HG03095 (cell line): ENCODE results near the gene EXOC2.
"Not testable (repeated sequence)": the region's sequence is repeated elsewhere in the genome, so short reads cannot be mapped to it uniquely, and the experiment has no call there.

Source experiments
- ATAC-seq: cut with Tn5 transposase; IDR thresholded peaks from one replicate; pipeline ENCODE4 v1.9.1; 2021; ENCODE audit warnings: moderate library complexity; ENCODE audit not compliant: unreplicated experiment

Gene EXOC2

DNA sequence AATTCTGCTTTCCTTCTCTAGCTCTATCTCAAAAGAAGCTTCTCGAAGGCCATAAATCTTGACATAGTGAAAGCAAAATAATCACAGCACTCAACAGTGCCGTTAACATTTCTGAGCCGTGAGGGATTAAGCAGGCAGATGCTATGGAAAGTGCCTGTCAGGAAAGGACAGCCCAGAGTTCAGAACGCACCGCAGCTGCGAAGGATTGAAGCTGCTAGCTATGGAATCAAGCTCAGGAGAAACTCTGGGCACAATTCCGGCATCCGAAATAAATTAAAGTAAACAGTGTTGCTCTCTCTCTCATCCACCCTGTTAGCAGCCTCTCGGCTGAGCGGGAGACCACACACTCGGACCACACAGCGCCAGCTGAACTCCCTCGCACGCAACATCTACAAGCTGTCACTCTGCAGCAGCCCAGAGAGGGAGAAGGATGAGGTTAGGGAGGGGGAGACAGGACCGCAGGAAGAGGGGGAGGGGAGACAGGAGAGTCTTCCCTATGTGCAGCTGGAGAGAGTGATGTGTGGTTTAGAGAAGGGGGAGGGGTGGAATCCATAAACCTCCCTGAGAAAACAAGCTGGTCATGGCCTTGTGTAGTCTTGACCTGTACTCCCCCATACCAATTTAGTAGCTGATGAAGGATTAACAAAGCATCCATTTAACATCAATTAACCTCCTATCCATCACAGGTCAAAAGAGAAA is 9.0 kb downstream of the EXOC2 start:
- ATAC-seq: no peak

DNA sequence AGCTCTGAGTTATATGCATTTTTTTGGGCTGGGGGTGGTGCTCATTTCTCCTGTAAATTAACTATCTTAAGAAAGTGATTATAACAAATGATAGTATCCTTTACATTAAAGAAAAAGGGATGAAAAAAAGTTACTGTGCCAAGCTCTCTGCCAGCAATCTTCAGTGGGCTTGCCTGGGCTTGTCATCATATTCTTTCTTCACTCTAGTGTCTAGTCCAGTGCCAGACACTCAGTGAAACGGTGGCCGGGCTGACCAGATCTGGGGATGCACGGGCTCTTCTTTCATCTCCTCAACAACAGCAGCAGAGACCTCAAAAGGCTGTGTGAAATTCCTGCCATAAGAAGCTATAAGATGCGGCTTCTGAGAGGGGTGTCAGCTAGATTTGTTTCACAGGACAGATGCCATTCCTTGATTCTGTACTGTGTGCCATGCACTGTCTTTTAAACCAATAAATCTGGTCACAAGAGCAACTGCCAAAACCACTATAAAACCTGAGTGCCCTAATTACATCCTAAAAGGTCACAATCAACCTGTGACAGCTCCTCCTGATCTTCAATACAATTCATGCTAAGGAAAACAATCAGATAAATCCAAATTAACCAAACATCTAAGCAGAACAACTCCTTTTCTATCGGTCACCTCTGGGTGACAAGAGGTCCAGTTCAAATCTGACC is 12.1 kb downstream of the EXOC2 start:
- ATAC-seq: no peak

DNA sequence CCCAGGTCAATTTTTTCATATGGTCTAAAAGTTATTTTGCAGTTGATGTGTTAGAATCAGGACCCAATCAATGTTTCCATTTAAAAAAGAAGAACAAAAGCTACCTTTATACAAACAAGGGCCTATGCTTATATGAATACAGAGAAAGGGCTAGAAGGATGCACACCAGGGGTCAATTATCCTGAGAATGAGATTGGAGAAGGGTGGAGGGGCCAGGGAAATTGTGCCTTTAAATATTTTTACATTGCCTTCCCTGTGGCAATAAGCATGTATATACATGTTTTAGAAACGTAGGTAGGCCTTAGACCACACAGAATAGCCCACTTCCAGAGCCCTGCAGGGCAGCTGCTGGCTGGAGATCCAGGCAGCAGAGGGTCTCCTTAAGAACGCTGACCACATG is 12.7 kb downstream of the EXOC2 start:
- ATAC-seq: no peak

DNA sequence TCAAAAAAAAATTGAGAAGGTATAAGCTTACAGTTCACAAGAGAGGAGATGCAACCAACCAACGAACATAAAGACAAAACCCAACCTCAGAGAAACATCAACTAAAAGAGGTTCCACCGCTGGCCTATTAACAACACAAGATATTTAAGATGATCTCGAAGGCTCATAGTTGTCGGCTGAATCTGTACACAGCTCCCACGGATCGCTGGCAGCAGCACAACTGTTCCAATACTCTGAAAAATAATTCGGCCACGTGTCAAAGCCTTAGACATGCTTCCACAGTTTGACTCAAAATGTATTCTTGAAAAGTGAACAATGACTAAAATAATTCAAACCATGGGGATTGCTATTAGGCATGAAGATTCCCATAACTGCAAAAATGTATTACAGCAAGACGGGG is 13.7 kb downstream of the EXOC2 start:
- no peak for ATAC-seq

DNA sequence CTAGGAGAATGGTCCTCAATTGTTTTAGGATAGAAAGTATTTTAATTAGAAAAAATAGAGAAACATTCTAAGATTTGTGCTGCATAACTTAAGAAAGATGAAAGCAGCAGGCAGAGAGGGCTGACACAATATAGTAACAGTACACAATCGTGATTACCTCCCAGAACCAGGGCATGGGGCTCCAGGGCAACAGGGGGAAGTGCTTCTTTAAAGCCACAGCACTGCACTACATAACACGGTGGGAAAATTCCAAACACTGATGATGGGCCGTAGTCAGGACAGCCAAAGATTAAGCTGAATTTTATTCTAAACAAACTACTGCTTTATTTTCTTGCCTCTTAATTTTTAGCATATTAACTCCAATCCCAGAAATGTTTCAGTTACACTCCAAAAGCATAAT is 14.4 kb downstream of the EXOC2 start:
- no peak for ATAC-seq

DNA sequence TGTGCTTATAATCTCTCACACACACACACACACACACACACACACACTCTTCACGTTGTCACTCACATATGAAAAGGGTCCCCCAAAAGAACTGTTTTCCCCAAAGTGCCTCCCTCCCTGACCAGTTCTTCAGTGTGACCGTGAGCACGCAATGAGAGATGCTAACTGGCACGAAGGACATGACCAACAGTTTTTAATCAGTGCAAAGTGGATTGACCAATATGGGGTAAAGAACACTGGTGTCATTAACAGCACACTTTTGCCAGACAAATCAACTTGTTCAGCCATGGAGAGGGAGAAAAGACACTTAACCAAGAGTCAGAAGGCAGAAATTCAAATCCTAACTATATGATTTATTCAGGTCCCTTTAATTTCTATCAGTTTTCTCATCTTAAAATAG is 15.0 kb downstream of the EXOC2 start:
- ATAC-seq: no peak

DNA sequence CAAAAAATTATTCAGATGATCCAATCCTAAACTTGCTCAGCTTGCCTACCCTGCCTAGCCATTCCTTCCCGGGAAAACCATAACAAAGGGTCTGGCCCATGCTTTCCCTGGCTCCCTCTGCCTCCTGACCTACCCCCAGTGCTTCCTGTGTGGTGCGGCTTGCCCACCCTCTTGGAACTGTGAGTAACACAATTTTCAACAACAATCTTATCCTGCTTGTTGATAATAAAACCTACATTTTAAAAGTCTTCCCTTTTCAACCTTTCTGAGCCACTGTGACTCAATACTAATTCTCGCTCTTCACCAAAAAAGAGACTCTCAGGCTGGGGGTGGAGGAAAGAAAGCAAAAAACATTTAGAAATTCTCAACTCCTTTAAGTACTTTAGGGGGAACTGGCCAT is 18.0 kb downstream of the EXOC2 start:
- no peak for ATAC-seq

DNA sequence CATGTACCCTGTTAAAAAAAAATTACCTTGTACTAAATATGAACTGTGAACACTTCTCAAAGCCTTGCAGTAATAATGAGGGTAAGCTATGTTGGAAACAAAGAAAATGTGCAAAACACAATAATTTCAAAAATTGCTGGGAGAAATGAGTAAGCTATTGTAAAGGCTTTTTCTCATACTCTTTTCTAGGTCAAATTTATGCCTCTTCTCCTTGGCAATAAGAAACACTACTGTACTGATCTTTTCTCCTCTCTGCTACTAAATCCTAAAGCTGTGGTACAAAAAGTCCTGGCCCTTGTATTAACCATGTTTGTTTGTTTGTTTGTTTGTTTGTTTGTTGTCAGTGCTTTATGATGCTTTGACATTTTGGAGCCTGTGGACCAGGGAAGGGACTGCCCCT is 18.5 kb downstream of the EXOC2 start:
- ATAC-seq: no peak

DNA sequence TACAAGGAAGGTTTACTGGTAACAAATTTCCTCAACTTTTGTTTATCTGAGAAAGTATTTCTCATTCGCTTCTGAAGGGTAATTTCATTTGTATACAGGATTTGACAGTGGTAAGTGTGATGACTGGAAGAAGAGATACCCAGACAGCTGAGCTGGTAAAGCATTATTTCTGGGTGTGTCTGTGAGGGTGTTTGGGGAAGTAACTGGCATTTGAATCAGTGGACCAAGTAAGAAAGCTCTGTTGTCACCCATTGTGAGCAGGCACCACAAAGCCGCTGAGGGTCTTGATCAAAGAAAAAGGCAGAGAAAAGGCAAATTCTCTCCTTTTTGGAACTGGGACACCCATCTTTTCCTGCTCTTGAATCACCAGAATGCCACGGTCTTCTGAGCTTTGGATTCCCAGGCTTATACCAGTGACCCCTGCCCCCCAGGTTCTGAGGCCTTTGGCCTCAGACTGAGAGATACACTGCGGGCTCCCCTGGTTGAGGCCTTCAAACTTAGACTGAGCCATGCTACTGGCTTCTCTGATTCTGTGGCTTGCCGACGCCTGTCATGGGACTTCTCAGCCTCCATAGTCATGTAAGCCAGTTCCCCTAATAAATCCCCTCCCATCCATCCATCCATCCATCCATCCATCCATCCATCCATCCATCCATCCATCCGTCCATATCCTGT is 25.5 kb downstream of the EXOC2 start:
- ATAC-seq: no peak

DNA sequence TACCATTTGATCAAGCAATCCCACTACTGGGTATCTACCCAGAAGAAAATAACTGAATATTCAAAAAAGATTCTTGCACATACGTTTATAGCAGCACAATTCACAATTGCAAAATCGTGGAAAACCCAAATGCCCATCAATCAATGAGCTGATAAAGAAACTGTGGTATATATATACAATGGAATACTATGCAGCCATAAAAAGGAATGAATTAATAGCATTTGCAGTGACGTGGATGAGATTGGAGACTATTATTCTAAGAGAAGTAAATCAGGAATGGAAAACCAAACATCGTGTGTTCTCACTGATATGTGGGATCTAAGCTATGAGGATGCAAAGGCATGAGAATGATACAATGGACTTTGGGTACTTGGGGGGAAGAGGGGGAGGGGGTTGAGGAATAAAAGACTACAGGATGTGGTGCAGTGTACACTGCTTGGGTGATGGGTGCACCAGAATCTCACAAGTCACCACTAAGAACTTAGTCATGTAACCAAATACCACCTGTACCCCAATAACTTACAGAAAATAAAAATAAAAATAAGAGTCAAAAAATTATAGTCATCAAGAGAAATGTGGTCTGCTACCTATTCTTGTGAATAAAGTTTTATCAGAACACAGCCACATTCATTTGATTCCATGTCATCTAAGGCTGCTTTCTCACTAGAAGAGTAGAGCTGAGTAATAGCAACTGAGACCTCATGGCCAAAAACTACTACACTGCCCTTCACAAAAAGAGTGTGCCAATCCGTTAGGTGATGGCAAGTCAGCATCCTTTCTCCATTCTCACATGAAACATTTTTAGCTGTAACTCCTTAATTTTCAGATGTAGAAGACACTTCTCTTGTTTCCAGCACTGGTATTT is 27.3 kb downstream of the EXOC2 start:
- ATAC-seq: no peak

DNA sequence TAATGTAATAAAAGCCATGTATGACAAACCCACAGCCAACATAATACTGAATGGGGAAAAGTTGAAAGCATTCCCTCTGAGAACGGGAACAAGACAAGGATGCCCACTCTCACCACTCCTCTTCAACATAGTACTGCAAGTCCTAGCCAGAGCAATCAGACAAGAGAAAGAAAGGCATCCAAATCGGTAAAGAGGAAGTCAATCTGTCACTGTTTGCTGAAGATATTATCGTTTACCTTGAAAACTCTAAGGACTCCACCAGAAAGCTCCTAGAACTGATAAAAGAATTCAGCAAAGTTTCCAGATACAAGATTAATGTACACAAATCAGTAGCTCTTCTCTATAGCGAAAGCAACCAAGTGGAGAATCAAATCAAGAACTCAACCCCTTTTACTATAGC is 29.2 kb downstream of the EXOC2 start:
- not testable (repeated sequence) for ATAC-seq

DNA sequence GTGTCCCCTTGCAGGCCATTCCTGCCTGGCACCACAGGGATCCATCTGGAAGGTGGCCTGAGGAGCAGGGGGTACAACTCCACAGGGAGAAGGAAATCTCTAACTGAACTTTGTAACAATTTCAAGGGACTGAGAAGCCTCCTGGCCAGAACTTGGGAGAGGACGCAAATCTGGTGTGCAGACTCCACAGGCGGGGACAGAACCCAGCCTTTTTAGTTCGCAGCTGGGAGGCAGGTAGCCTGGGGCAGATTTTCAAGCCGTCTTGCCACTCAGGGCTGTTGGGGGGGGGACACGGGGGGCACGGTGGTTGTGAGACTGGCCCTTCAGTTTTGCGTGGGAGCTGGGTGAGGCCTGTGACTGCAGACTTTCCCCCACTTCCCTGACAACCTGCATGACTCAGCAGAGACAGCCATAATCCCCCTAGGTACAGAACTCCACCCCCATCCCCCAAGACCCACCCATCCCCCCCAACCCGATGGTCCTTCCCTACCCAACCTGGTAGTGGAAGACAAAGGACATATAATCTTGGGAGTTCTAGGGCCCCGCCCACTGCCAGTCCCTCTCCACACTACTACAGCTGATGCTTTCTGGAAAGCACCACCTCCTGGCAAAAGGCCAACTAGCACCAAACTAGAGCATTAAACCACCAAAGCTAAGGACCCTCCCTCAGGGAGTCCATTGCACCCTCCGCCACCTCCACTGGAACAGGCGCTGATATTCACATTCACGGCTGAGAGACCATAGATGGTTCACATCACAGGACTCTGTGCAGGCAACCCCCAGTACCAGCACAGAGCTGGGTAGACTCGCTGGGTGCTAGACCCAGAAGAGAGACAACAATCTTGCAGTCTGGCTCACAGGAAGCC is 33.0 kb downstream of the EXOC2 start:
- ATAC-seq: no peak

DNA sequence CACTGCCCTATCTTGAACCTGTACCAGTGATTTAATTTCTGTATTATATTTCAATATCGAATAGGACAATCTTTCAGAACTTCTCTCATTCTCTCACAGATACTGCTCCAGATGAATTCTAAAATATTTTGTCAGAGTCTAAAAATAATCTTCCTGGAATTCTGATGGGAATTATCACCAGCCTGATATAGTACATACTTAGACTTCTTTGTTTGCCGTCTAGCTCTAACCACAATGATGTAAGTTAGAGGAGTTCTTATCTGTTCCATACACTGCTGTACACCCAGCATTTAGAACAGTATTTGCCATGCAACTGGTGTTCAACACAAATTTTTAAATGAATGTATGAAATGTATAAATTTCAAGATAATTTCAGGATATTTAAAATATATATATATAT is 34.7 kb downstream of the EXOC2 start:
- ATAC-seq: no peak

DNA sequence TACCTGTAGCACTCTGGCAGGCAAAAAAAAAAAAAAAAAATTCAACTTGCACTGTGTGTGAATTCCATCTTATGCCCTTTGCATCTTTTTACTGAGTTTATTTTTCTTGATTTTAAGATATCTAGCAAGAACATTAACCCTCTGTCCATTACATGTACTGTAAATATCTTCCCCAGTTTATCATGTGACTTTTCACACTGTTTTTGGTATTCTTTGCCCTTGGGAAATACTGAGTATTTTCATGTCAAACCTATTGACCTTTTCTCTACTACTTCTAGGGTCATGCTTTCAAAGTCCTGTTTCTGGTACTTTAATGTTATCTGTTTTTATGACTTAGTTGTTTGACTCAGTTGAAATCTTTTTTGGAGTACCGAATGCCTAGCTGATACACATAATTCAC is 35.2 kb downstream of the EXOC2 start:
- no peak for ATAC-seq

DNA sequence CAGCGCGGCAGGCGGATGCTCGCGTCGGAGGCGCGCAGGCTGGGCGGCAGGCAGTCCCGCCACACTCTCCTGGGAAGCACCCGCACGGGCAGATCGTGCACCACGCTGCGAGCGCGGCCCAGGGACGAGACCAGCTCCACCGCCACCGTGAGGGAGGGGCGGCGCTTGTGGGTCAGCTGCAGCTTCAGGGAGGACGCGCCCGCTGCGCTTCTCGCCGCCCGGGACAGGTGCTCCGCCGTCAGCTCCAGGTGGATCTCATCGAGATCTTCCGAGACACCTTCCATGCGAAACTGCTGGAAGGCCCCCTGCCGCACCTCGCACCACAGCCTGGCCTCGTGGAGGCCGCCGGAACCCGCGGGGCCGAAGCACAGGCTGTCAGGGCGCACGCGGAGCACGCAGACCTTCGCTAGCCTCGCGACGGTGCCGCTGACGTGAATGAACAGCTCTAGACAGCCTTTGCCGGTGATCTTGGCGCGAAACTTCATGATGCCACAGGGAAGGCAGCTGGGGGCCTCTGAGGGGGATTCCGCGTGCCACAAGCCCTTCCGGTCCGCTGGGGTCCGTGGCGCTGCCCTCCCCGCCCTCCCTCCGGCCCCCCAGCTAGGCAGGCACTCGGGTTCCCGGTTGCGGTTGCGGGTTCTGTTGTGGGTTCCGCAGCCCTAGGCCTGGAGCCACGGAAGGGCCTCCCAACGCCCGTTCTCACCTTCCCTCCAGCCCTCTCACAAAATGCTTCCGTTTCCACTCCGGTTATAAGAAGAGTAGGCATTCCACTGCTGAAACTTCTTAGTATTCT is 36.3 kb downstream of the EXOC2 start, which contains the start of gene HUS1B:
Gene HUS1B, minus strand, starts transcription at position 641 of the 793 bp plus-strand sequence. Its CDS starts 156 bp downstream, at position 485.
- no peak for ATAC-seq

DNA sequence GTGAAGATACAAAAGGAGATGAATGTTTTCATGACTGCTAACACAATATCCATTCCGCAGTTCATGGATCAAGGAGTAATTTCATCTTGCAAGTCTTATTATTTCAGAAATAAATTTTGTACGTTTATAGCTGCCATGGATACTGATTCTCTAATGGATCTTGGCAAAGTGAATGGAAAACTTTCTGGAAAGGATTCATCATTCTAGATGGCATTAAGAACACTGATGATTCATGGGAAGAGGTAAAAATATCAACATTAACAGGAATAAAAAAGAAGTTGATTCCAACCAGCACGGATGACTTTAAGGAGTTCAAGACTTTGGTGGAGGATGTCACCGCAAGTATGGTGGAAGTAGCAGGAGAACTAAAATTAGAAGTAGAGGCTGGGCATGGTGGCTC is 38.8 kb downstream of the EXOC2 start:
- no peak for ATAC-seq

DNA sequence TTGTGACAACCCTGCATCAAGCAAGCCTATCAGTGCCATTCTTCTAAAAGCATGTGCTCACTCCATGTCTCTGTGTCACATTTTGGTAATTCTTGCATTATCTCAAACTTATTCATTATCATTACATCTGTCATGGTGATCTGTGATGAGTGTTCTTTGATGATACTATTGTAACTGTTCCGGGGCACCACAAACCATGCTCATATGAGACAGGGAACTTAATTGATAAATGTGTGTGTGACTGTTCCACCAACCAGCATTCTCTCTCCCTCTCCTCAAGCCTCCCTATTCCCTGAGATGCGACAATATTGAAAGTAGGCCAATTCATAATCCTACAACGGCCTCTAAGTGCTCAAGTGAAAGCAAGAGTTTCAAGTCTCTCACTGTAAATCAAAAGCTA is 40.1 kb downstream of the EXOC2 start:
- no peak for ATAC-seq

DNA sequence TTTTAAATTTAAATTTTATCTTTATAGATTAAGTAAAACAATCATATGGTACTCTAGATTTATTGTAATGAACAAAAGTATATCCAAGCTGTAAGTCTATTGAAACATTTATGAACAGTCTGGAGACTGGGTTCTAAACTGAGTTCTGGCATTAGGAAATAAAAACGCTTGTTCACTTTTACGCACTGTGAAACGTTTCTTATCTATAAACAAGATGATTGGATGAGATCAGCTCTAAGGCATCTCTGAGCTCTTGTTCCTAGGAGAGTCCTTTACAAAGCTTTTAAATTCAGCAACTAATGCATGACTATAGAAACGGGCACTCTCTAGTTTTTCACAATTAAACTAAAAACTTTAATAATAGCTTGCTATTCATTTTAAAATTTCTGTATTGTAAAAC is 42.8 kb downstream of the EXOC2 start:
- ATAC-seq: no peak

DNA sequence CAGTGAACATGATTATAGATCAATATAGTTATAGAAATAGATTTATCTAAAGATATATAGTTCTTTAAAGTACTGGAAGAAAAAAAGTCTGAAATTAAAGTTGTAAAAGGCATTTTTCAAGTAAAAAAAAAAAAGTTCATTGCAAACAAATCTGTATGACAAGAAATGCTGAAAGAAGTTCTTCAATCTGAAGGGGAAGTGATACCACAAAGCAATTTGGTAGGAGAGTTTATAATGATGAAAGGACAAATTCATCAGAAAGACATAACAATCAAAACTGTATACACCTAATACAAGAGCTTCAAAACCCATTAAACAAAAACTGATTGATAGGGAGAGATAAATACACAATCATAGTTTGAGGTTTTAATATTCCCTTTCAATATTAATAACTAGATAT is 50.1 kb downstream of the EXOC2 start:
- ATAC-seq: no peak
